ENCODE data around the gene ADRB1. TPM values are rescaled to one million over a fixed set of nuclear protein-coding genes. Genes with fewer than 3 reads are reported as not detected.

ADRB1 gene
- polyA plus RNA-seq, 2 donors: 0.22 to 0.46 TPM

GRCh38 chr10:114025611-114026130 lies 18.0 kb upstream of the ADRB1 start:
- H3K36me3 ChIP-seq (ENCODE audit: control insufficient read depth in 2 of 2, insufficient read depth in 2 of 2, low read length in 1 of 2): no peaks in the 10 kb centered on the region
- no peaks in the 10 kb centered on the region for H3K9me3 ChIP-seq (ENCODE audit: control insufficient read depth in 2 of 2, insufficient read depth in 1 of 2, low read depth in 1 of 2, low read length in 1 of 2)
- H3K27ac ChIP-seq (ENCODE audit: low read depth in 2 of 2, low read length in 1 of 2): no peak overlapping the region
- no peaks in the 10 kb centered on the region for H3K4me1 ChIP-seq (ENCODE audit: control insufficient read depth in 2 of 2, insufficient read depth in 2 of 2, low read length in 1 of 2)
- H3K4me3 ChIP-seq (ENCODE audit: low read depth in 1 of 2, low read length in 2 of 2): no peak overlapping the region
- 90 to 92% methylated on average over 12 of the region's 12 CpGs for WGBS, 2 donors
- no peaks in the 10 kb centered on the region for H3K27me3 ChIP-seq (ENCODE audit: control insufficient read depth in 1 of 2, insufficient read depth in 2 of 2, low read length in 2 of 2)

- H3K9me3 ChIP-seq (ENCODE audit: control insufficient read depth in 2 of 2, insufficient read depth in 1 of 2, low read depth in 1 of 2, low read length in 1 of 2): no peaks in the 10 kb centered on the region
- no peaks in the 10 kb centered on the region for H3K36me3 ChIP-seq (ENCODE audit: control insufficient read depth in 2 of 2, insufficient read depth in 2 of 2, low read length in 1 of 2)
- no peak overlapping the region for H3K4me3 ChIP-seq (ENCODE audit: low read depth in 1 of 2, low read length in 2 of 2)
- H3K27ac ChIP-seq (ENCODE audit: low read depth in 2 of 2, low read length in 1 of 2): no peak overlapping the region
- 48 to 69% methylated on average over 7 of the region's 7 CpGs for whole genome bisulfite sequencing, 2 donors
- no peaks in the 10 kb centered on the region for H3K4me1 ChIP-seq (ENCODE audit: control insufficient read depth in 2 of 2, insufficient read depth in 2 of 2, low read length in 1 of 2)
- H3K27me3 ChIP-seq (ENCODE audit: control insufficient read depth in 1 of 2, insufficient read depth in 2 of 2, low read length in 2 of 2): no peaks in the 10 kb centered on the region
Measured at GRCh38 chr10:114026189-114027040, 17.3 kb upstream of the ADRB1 start.

- Histone ChIP-seq H3K4me1 (ENCODE audit: control insufficient read depth in 2 of 2, insufficient read depth in 2 of 2, low read length in 1 of 2) (no peaks in the 10 kb centered on the region), H3K9me3 (ENCODE audit: control insufficient read depth in 2 of 2, insufficient read depth in 1 of 2, low read depth in 1 of 2, low read length in 1 of 2) (no peaks in the 10 kb centered on the region), H3K36me3 (ENCODE audit: control insufficient read depth in 2 of 2, insufficient read depth in 2 of 2, low read length in 1 of 2) (no peaks in the 10 kb centered on the region), H3K27me3 (ENCODE audit: control insufficient read depth in 1 of 2, insufficient read depth in 2 of 2, low read length in 2 of 2) (no peaks in the 10 kb centered on the region), H3K4me3 (ENCODE audit: low read depth in 1 of 2, low read length in 2 of 2) (no peak overlapping the region), H3K27ac (ENCODE audit: low read depth in 2 of 2, low read length in 1 of 2) (no peak overlapping the region)
- WGBS, 2 donors: 33 to 38% methylated on average over 2 of the region's 2 CpGs
Measured at GRCh38 chr10:114027041-114027394, 16.6 kb upstream of the ADRB1 start.

GRCh38 chr10:114027951-114028350 lies 15.7 kb upstream of the ADRB1 start:
- H3K27me3 ChIP-seq (ENCODE audit: control insufficient read depth in 1 of 2, insufficient read depth in 2 of 2, low read length in 2 of 2): no peaks in the 10 kb centered on the region
- no peaks in the 10 kb centered on the region for H3K9me3 ChIP-seq (ENCODE audit: control insufficient read depth in 2 of 2, insufficient read depth in 1 of 2, low read depth in 1 of 2, low read length in 1 of 2)
- no peak overlapping the region for H3K4me3 ChIP-seq (ENCODE audit: low read depth in 1 of 2, low read length in 2 of 2)
- H3K4me1 ChIP-seq (ENCODE audit: control insufficient read depth in 2 of 2, insufficient read depth in 2 of 2, low read length in 1 of 2): no peaks in the 10 kb centered on the region
- WGBS, 2 donors: 78 to 86% methylated on average over 3 of the region's 3 CpGs
- no peaks in the 10 kb centered on the region for H3K36me3 ChIP-seq (ENCODE audit: control insufficient read depth in 2 of 2, insufficient read depth in 2 of 2, low read length in 1 of 2)
- H3K27ac ChIP-seq (ENCODE audit: low read depth in 2 of 2, low read length in 1 of 2): no peak overlapping the region

- Histone ChIP-seq H3K27me3 (ENCODE audit: control insufficient read depth in 1 of 2, insufficient read depth in 2 of 2, low read length in 2 of 2) (no peaks in the 10 kb centered on the region), H3K4me3 (ENCODE audit: low read depth in 1 of 2, low read length in 2 of 2) (no peak overlapping the region), H3K36me3 (ENCODE audit: control insufficient read depth in 2 of 2, insufficient read depth in 2 of 2, low read length in 1 of 2) (no peaks in the 10 kb centered on the region), H3K9me3 (ENCODE audit: control insufficient read depth in 2 of 2, insufficient read depth in 1 of 2, low read depth in 1 of 2, low read length in 1 of 2) (no peaks in the 10 kb centered on the region), H3K27ac (ENCODE audit: low read depth in 2 of 2, low read length in 1 of 2) (no peak overlapping the region), H3K4me1 (ENCODE audit: control insufficient read depth in 2 of 2, insufficient read depth in 2 of 2, low read length in 1 of 2) (no peaks in the 10 kb centered on the region)
- WGBS, 2 donors: 97 to 98% methylated on average over 4 of the region's 4 CpGs
Measured at GRCh38 chr10:114028425-114028824, 15.2 kb upstream of the ADRB1 start.

- no peaks in the 10 kb centered on the region for H3K4me1 ChIP-seq (ENCODE audit: control insufficient read depth in 2 of 2, insufficient read depth in 2 of 2, low read length in 1 of 2)
- no peaks in the 10 kb centered on the region for H3K36me3 ChIP-seq (ENCODE audit: control insufficient read depth in 2 of 2, insufficient read depth in 2 of 2, low read length in 1 of 2)
- no peak overlapping the region for H3K4me3 ChIP-seq (ENCODE audit: low read depth in 1 of 2, low read length in 2 of 2)
- H3K27ac ChIP-seq (ENCODE audit: low read depth in 2 of 2, low read length in 1 of 2): no peak overlapping the region
- H3K9me3 ChIP-seq (ENCODE audit: control insufficient read depth in 2 of 2, insufficient read depth in 1 of 2, low read depth in 1 of 2, low read length in 1 of 2): no peaks in the 10 kb centered on the region
- WGBS, 2 donors: 83 to 87% methylated on average over 4 of the region's 4 CpGs
- H3K27me3 ChIP-seq (ENCODE audit: control insufficient read depth in 1 of 2, insufficient read depth in 2 of 2, low read length in 2 of 2): no peaks in the 10 kb centered on the region
Measured at GRCh38 chr10:114029655-114030054, 14.0 kb upstream of the ADRB1 start.

- Histone ChIP-seq H3K4me1 (ENCODE audit: control insufficient read depth in 2 of 2, insufficient read depth in 2 of 2, low read length in 1 of 2) (no peaks in the 10 kb centered on the region), H3K9me3 (ENCODE audit: control insufficient read depth in 2 of 2, insufficient read depth in 1 of 2, low read depth in 1 of 2, low read length in 1 of 2) (no peaks in the 10 kb centered on the region), H3K4me3 (ENCODE audit: low read depth in 1 of 2, low read length in 2 of 2) (no peak overlapping the region), H3K27ac (ENCODE audit: low read depth in 2 of 2, low read length in 1 of 2) (no peak overlapping the region), H3K36me3 (ENCODE audit: control insufficient read depth in 2 of 2, insufficient read depth in 2 of 2, low read length in 1 of 2) (no peaks in the 10 kb centered on the region), H3K27me3 (ENCODE audit: control insufficient read depth in 1 of 2, insufficient read depth in 2 of 2, low read length in 2 of 2) (no peaks in the 10 kb centered on the region)
- WGBS, 2 donors: 91 to 93% methylated on average over 6 of the region's 6 CpGs
Measured at GRCh38 chr10:114030140-114030539, 13.5 kb upstream of the ADRB1 start.

GRCh38 chr10:114031073-114031972 lies 12.3 kb upstream of the ADRB1 start:
- no peak overlapping the region for H3K4me3 ChIP-seq (ENCODE audit: low read depth in 1 of 2, low read length in 2 of 2)
- H3K36me3 ChIP-seq (ENCODE audit: control insufficient read depth in 2 of 2, insufficient read depth in 2 of 2, low read length in 1 of 2): no peaks in the 10 kb centered on the region
- WGBS, 2 donors: 87 to 90% methylated on average over 6 of the region's 6 CpGs
- H3K9me3 ChIP-seq (ENCODE audit: control insufficient read depth in 2 of 2, insufficient read depth in 1 of 2, low read depth in 1 of 2, low read length in 1 of 2): no peaks in the 10 kb centered on the region
- H3K4me1 ChIP-seq (ENCODE audit: control insufficient read depth in 2 of 2, insufficient read depth in 2 of 2, low read length in 1 of 2): no peaks in the 10 kb centered on the region
- no peaks in the 10 kb centered on the region for H3K27me3 ChIP-seq (ENCODE audit: control insufficient read depth in 1 of 2, insufficient read depth in 2 of 2, low read length in 2 of 2)
- no peak overlapping the region for H3K27ac ChIP-seq (ENCODE audit: low read depth in 2 of 2, low read length in 1 of 2)

GRCh38 chr10:114033566-114033965 lies 10.1 kb upstream of the ADRB1 start:
- Histone ChIP-seq H3K27me3 (ENCODE audit: control insufficient read depth in 1 of 2, insufficient read depth in 2 of 2, low read length in 2 of 2) (no peaks in the 10 kb centered on the region), H3K4me3 (ENCODE audit: low read depth in 1 of 2, low read length in 2 of 2) (no peak overlapping the region)

More at GRCh38 chr10:114033566-114033965, 10.1 kb upstream of the ADRB1 start:
- H3K9me3 ChIP-seq (ENCODE audit: control insufficient read depth in 2 of 2, insufficient read depth in 1 of 2, low read depth in 1 of 2, low read length in 1 of 2): no peaks in the 10 kb centered on the region
- WGBS, 2 donors: 60 to 77% methylated on average over 3 of the region's 3 CpGs
- H3K27ac ChIP-seq (ENCODE audit: low read depth in 2 of 2, low read length in 1 of 2): no peak overlapping the region
- H3K4me1 ChIP-seq (ENCODE audit: control insufficient read depth in 2 of 2, insufficient read depth in 2 of 2, low read length in 1 of 2): no peaks in the 10 kb centered on the region
- H3K36me3 ChIP-seq (ENCODE audit: control insufficient read depth in 2 of 2, insufficient read depth in 2 of 2, low read length in 1 of 2): no peaks in the 10 kb centered on the region
